ENCODE data around the gene FLT3. TPM values are rescaled to one million over a fixed set of nuclear protein-coding genes. Genes with fewer than 3 reads are reported as not detected.

FLT3 gene
- total and polyA plus RNA-seq, 10 of the 15 experiments (the other 5 are each of a cell fraction or from before 2014, with no cell fraction given): 0.04 to 0.19 (median 0.11) TPM; not detected in 1

DNA sequence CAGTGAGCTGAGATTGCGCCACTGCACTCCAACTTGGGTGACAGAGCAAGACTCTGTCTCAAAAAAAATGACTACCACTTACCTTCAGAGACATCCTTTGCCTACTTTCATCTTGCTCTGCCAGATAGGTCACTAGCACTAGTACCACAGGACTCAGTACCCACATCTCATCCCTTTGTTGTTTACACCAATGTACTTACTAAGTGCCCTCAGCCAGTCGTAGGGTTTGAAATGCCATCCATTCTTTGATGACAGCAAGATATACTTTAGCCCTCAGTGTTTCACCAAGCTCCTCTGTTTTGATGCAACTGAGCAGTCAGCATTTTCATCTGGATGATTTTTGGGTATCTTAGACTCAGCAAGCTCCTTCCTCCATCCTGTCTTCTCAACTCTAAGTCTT is 118.0 kb downstream of the FLT3 start:
- Histone ChIP-seq H3K4me1 (ENCODE audit: control insufficient read depth, insufficient read depth, low read length) (no peaks in the 10 kb centered on the region), H3K79me2 (ENCODE audit: control insufficient read depth, insufficient read depth, low read length) (no peaks in the 10 kb centered on the region), H3K4me2 (ENCODE audit: control insufficient read depth, insufficient read depth) (no peak overlapping the region), H3K27me3 (replicated peaks in 1 of 2; ENCODE audit: control insufficient read depth in 2 of 2, insufficient read depth in 2 of 2, low read length in 1 of 2) (peaks cover 17 to 29% of the 10 kb centered on the region in 2 experiments), H3K9ac (ENCODE audit: control insufficient read depth, insufficient read depth, low read length) (no peak overlapping the region), H2AFZ (ENCODE audit: control insufficient read depth, low read depth, low read length) (no peak overlapping the region), H3K36me3 (ENCODE audit: control insufficient read depth in 2 of 2, insufficient read depth in 2 of 2, low read length in 1 of 2) (no peaks in the 10 kb centered on the region), H3K9me3 (replicated peaks; ENCODE audit: control insufficient read depth, insufficient read depth, low read length) (no peaks in the 10 kb centered on the region), H3K27ac (ENCODE audit: control insufficient read depth, insufficient read depth) (no peak overlapping the region), H4K20me1 (ENCODE audit: control insufficient read depth, insufficient read depth) (no peaks in the 10 kb centered on the region), H3K4me3 (no peak overlapping the region)
- no TSS peak for BruUV-seq (replicated peaks)
- ATAC-seq (no peak), FAIRE-seq (no peak), DNase-seq (ENCODE audit: low read depth, low spot score) (no peak)
- ChIA-PET POLR2A (interaction anchor here (0.5 kb wide), 1 partner anchor 11 kb away, joined by 3 read pairs; no protein-coding TSS in a partner anchor), CTCF (interaction anchor here (0.9 to 9.6 kb wide), 10 partner anchors 8 to 621 kb away, joined by 3 to 238 read pairs (median 10); no protein-coding TSS in a partner anchor), SMC1A (ENCODE audit: uncharacterized antibody, unreplicated experiment) (interaction anchor here (1.2 to 7.0 kb wide), 3 partner anchors 9 to 620 kb away, joined by 4 to 89 read pairs (median 15); no protein-coding TSS in a partner anchor), RAD21 (ENCODE audit: unreplicated experiment) (interaction anchor here (0.9 to 4.5 kb wide), 3 partner anchors 26 to 620 kb away, joined by 3 to 85 read pairs (median 19); no protein-coding TSS in a partner anchor)
- intact Hi-C loops (cut with micrococcal nuclease; ENCODE audit: unreplicated experiment) (loop anchor here (10.0 kb wide), 1 partner anchor 998 kb away; no protein-coding TSS in a partner anchor), in situ Hi-C loops (cut with MboI) (loop anchor here (5.0 to 10.0 kb wide), 4 partner anchors 155 to 998 kb away; no protein-coding TSS in a partner anchor)
- WGBS (ENCODE audit: insufficient coverage, insufficient replicate concordance, low lambda C conversion rate, missing lambda C conversion rate): 46% methylated on average over 2 of the region's 2 CpGs
- TF ChIP-seq, protein P1, sequence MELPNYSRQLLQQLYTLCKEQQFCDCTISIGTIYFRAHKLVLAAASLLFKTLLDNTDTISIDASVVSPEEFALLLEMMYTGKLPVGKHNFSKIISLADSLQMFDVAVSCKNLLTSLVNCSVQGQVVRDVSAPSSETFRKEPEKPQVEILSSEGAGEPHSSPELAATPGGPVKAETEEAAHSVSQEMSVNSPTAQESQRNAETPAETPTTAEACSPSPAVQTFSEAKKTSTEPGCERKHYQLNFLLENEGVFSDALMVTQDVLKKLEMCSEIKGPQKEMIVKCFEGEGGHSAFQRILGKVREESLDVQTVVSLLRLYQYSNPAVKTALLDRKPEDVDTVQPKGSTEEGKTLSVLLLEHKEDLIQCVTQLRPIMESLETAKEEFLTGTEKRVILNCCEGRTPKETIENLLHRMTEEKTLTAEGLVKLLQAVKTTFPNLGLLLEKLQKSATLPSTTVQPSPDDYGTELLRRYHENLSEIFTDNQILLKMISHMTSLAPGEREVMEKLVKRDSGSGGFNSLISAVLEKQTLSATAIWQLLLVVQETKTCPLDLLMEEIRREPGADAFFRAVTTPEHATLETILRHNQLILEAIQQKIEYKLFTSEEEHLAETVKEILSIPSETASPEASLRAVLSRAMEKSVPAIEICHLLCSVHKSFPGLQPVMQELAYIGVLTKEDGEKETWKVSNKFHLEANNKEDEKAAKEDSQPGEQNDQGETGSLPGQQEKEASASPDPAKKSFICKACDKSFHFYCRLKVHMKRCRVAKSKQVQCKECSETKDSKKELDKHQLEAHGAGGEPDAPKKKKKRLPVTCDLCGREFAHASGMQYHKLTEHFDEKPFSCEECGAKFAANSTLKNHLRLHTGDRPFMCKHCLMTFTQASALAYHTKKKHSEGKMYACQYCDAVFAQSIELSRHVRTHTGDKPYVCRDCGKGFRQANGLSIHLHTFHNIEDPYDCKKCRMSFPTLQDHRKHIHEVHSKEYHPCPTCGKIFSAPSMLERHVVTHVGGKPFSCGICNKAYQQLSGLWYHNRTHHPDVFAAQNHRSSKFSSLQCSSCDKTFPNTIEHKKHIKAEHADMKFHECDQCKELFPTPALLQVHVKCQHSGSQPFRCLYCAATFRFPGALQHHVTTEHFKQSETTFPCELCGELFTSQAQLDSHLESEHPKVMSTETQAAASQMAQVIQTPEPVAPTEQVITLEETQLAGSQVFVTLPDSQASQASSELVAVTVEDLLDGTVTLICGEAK (IDR thresholded peaks at IDR 0.05; ENCODE audit: borderline replicate concordance): no peak
- TF ChIP-seq PML (IDR thresholded peaks at IDR 0.05; ENCODE audit: low read length) (no peak), GATAD2B (conservative IDR thresholded peaks at IDR 0.05; ENCODE audit: low read depth) (no peak), MTA3 (IDR thresholded peaks at IDR 0.05; ENCODE audit: borderline replicate concordance, low read length) (no peak), JUNB (IDR thresholded peaks at IDR 0.05) (no peak), BACH1 (IDR thresholded peaks at IDR 0.05; ENCODE audit: borderline replicate concordance) (no peak), NFIC (IDR thresholded peaks at IDR 0.05; ENCODE audit: low read depth, low read length) (no peak), CHD1 (IDR thresholded peaks at IDR 0.05; ENCODE audit: low read depth, low read length) (no peak), SMAD5 (IDR thresholded peaks at IDR 0.05; ENCODE audit: low read depth) (no peak), CBFB (IDR thresholded peaks at IDR 0.05; ENCODE audit: low read depth) (no peak)
- TF ChIP-seq, protein P2, sequence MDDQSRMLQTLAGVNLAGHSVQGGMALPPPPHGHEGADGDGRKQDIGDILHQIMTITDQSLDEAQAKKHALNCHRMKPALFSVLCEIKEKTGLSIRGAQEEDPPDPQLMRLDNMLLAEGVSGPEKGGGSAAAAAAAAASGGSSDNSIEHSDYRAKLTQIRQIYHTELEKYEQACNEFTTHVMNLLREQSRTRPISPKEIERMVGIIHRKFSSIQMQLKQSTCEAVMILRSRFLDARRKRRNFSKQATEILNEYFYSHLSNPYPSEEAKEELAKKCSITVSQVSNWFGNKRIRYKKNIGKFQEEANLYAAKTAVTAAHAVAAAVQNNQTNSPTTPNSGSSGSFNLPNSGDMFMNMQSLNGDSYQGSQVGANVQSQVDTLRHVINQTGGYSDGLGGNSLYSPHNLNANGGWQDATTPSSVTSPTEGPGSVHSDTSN (IDR thresholded peaks at IDR 0.05; ENCODE audit: insufficient replicate concordance, low read depth, low read length): no peak
- TF ChIP-seq, protein P3, sequence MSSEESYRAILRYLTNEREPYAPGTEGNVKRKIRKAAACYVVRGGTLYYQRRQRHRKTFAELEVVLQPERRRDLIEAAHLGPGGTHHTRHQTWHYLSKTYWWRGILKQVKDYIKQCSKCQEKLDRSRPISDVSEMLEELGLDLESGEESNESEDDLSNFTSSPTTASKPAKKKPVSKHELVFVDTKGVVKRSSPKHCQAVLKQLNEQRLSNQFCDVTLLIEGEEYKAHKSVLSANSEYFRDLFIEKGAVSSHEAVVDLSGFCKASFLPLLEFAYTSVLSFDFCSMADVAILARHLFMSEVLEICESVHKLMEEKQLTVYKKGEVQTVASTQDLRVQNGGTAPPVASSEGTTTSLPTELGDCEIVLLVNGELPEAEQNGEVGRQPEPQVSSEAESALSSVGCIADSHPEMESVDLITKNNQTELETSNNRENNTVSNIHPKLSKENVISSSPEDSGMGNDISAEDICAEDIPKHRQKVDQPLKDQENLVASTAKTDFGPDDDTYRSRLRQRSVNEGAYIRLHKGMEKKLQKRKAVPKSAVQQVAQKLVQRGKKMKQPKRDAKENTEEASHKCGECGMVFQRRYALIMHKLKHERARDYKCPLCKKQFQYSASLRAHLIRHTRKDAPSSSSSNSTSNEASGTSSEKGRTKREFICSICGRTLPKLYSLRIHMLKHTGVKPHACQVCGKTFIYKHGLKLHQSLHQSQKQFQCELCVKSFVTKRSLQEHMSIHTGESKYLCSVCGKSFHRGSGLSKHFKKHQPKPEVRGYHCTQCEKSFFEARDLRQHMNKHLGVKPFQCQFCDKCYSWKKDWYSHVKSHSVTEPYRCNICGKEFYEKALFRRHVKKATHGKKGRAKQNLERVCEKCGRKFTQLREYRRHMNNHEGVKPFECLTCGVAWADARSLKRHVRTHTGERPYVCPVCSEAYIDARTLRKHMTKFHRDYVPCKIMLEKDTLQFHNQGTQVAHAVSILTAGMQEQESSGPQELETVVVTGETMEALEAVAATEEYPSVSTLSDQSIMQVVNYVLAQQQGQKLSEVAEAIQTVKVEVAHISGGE (CRISPR knock-in tag; IDR thresholded peaks at IDR 0.05): no peak
- TF ChIP-seq, protein P4, sequence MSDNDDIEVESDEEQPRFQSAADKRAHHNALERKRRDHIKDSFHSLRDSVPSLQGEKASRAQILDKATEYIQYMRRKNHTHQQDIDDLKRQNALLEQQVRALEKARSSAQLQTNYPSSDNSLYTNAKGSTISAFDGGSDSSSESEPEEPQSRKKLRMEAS (IDR thresholded peaks at IDR 0.05; ENCODE audit: low read depth, low read length): no peak
